ENCODE results near the gene ANAPC1.

DNA sequence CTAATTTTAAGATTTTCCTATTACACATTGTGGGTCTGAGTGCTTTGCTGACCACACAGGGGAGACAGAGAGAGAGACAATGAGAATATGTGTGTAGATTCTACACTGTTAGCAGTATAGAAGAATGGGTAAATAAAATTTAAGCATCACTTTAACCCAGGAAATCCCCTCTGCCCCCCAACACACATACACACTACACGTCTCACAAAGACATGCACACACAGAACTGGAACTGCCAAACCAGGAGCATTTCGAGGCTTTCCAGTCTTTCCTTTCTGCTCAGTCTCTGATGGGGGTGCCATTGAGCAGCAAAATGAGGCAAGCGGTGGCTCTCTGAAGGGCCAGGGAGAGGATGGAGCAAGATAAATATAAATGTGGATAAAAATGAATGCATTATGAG lies 16.9 kb upstream of the ANAPC1 start:
- TF ChIP-seq, protein P1, sequence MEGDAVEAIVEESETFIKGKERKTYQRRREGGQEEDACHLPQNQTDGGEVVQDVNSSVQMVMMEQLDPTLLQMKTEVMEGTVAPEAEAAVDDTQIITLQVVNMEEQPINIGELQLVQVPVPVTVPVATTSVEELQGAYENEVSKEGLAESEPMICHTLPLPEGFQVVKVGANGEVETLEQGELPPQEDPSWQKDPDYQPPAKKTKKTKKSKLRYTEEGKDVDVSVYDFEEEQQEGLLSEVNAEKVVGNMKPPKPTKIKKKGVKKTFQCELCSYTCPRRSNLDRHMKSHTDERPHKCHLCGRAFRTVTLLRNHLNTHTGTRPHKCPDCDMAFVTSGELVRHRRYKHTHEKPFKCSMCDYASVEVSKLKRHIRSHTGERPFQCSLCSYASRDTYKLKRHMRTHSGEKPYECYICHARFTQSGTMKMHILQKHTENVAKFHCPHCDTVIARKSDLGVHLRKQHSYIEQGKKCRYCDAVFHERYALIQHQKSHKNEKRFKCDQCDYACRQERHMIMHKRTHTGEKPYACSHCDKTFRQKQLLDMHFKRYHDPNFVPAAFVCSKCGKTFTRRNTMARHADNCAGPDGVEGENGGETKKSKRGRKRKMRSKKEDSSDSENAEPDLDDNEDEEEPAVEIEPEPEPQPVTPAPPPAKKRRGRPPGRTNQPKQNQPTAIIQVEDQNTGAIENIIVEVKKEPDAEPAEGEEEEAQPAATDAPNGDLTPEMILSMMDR (IDR thresholded peaks at IDR 0.05; ENCODE audit: low read length): peak; percentile 69
- TF ChIP-seq EZH2phosphoT487 (IDR thresholded peaks at IDR 0.05; ENCODE audit: low read length): no peak

All from MM.1S (cell line).